SK-N-SH treated with all-trans-retinoic acid at 6 μM for 48 hours (cell line): ENCODE measurements around the gene SLC30A1.

Source experiments
- ARNTL ChIP-seq: fragments of 450-650 bp; formaldehyde crosslinking; IDR thresholded peaks from 2 replicates; pipeline ENCODE4 v1.5.0; 2020; ENCODE audit warnings: low read depth, mild to moderate bottlenecking, moderate library complexity, borderline replicate concordance
- ISL1 ChIP-seq: fragments of 250-450 bp; sonication (Bioruptor Pico); IDR thresholded peaks from 2 replicates; pipeline ENCODE4 v2.1.2; 2022; ENCODE audit warnings: mild to moderate bottlenecking, moderate library complexity
- OSR1 ChIP-seq: fragments of 250-450 bp; sonication (Bioruptor Pico); IDR thresholded peaks from 2 replicates; pipeline ENCODE4 v1.8.0; 2022; ENCODE audit warnings: moderate library complexity, mild to moderate bottlenecking, inconsistent platforms
- RARB ChIP-seq: fragments of 250-450 bp; sonication (Bioruptor Pico); IDR thresholded peaks from 2 replicates; pipeline ENCODE4 v1.8.0; 2021; ENCODE audit warnings: mild to moderate bottlenecking, moderate library complexity
- SNAI2 ChIP-seq: fragments of 250-450 bp; sonication (Bioruptor Pico); IDR thresholded peaks from 2 replicates; pipeline ENCODE4 v1.5.0; 2020; ENCODE audit warnings: mild to moderate bottlenecking, moderate library complexity
- TOX ChIP-seq: fragments of 250-450 bp; sonication (Bioruptor Pico); IDR thresholded peaks from 2 replicates; pipeline ENCODE4 v1.8.0; 2021; ENCODE audit warnings: mild to moderate bottlenecking, moderate library complexity, borderline replicate concordance
- ZC3H10 ChIP-seq: fragments of 250-450 bp; sonication (Bioruptor Pico); IDR thresholded peaks from 2 replicates; pipeline ENCODE4 v1.5.1; 2021; ENCODE audit warnings: mild to moderate bottlenecking, moderate library complexity
- ZFP30 ChIP-seq: fragments of 450-650 bp; formaldehyde crosslinking; IDR thresholded peaks from 2 replicates; pipeline ENCODE4 v1.5.0; 2022; ENCODE audit warnings: mild to moderate bottlenecking, moderate library complexity
- ZNF565 ChIP-seq: fragments of 450-650 bp; formaldehyde crosslinking; conservative IDR thresholded peaks from 2 replicates; pipeline ENCODE4 v1.5.0; 2020; ENCODE audit warnings: low read depth, mild to moderate bottlenecking, moderate library complexity

DNA sequence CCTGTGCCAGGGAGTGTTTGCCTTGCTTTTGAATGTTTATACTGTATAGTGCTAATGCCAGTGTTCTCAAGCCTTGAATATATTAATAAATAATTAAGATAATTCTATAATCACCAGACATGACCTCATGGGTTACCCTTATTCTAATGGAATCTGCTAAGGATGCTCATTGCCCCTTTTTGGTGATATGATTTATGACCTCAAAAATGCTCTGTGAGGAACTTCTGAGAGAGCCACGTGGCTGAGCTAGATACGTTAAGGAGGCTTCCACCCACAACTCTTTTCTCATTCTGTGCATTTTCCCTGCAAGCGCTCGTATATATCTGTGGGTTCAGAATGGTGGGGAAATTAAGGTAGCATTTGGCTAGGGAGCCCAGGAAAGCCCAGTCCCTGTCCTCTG is 19.6 kb upstream of the SLC30A1 start:
- no peak for TF ChIP-seq OSR1 (CRISPR knock-in tag)
- no peak for TF ChIP-seq TOX
- TF ChIP-seq ISL1 (CRISPR knock-in tag) = no peak
- TF ChIP-seq ARNTL (CRISPR knock-in tag) = no peak
- TF ChIP-seq ZFP30 = no peak
- no peak for TF ChIP-seq ZC3H10 (CRISPR knock-in tag)
- no peak for TF ChIP-seq SNAI2 (CRISPR knock-in tag)
- no peak for TF ChIP-seq ZNF565 (CRISPR knock-in tag)
- TF ChIP-seq RARB (CRISPR knock-in tag) = no peak
